HFF-Myc (cell line): Measurements from ENCODE around the gene CPLX1.

ENCODE experiments used
- DNase-seq: peaks from one replicate; pipeline ENCODE4 v3.0.0-alpha.2; 2011; ENCODE audit warnings: low read depth; ENCODE audit errors: extremely low read depth
- H3K4me3 ChIP-seq: replicated peaks from 2 replicates; pipeline ENCODE4 v1.5.1; 2011; ENCODE audit warnings: low read depth, mild to moderate bottlenecking, control low read depth, low read length
- CTCF ChIP-seq: IDR thresholded peaks from 2 replicates; pipeline ENCODE4 v1.5.1; 2012; ENCODE audit warnings: mild to moderate bottlenecking, low read depth, low read length, control low read depth; ENCODE audit errors: missing control alignments

CPLX1 gene

GRCh38 chr4:869776-870175 is 43.8 kb upstream of the CPLX1 start:
- TF ChIP-seq CTCF = no peak
- no peak for DNase-seq
- H3K4me3 ChIP-seq = no peak overlapping the region

- no peak overlapping the region for H3K4me3 ChIP-seq
- no peak for TF ChIP-seq CTCF
- DNase-seq = no peak
Observed at GRCh38 chr4:868421-868820, 42.5 kb upstream of the CPLX1 start.

GRCh38 chr4:867526-868250 is 41.8 kb upstream of the CPLX1 start:
- no peak for DNase-seq
- TF ChIP-seq CTCF = no peak
- no peak overlapping the region for H3K4me3 ChIP-seq

- no peak for TF ChIP-seq CTCF
- no peak for DNase-seq
- no peak overlapping the region for H3K4me3 ChIP-seq
Observed at GRCh38 chr4:866761-867390, 40.9 kb upstream of the CPLX1 start.

GRCh38 chr4:866068-866760 is 40.3 kb upstream of the CPLX1 start:
- TF ChIP-seq CTCF = no peak

GRCh38 chr4:865572-865971 is 39.6 kb upstream of the CPLX1 start:
- no peak for TF ChIP-seq CTCF
- no peak for DNase-seq
- H3K4me3 ChIP-seq = no peak overlapping the region

More at GRCh38 chr4:866068-866760, 40.3 kb upstream of the CPLX1 start:
- H3K4me3 ChIP-seq = no peak overlapping the region
- no peak for DNase-seq
